DLD1 (cell line): ENCODE data around the gene SIRPB2.
"Not testable (repeated sequence)": the region's sequence is repeated elsewhere in the genome, so short reads cannot be mapped to it uniquely, and the experiment has no call there.

Experiments
- in situ Hi-C: cut with HindIII; loops from 2 replicates; pipeline ENCODE4 v1.10.0; 2017; ENCODE audit warnings: low sequenced_read_pairs

SIRPB2 gene

GRCh38 chr20:1500496-1500895 lies 9.3 kb upstream of the SIRPB2 start:
- in situ Hi-C loops: no loop called here

GRCh38 chr20:1499528-1500420 lies 8.6 kb upstream of the SIRPB2 start:
- in situ Hi-C loops: no loop called here

- in situ Hi-C loops: not testable (repeated sequence)
Measured at GRCh38 chr20:1497371-1497770, 6.2 kb upstream of the SIRPB2 start.

GRCh38 chr20:1496930-1497329 lies 5.7 kb upstream of the SIRPB2 start:
- in situ Hi-C loops: no loop called here

GRCh38 chr20:1494436-1494835 lies 3.2 kb upstream of the SIRPB2 start:
- in situ Hi-C loops: no loop called here

GRCh38 chr20:1493536-1493935 lies 2.3 kb upstream of the SIRPB2 start:
- in situ Hi-C loops: no loop called here

GRCh38 chr20:1491860-1492642 lies 831 bp upstream of the SIRPB2 start:
- in situ Hi-C loops: no loop called here

GRCh38 chr20:1490643-1491195 lies 501 bp downstream of the SIRPB2 start:
- in situ Hi-C loops: no loop called here

- in situ Hi-C loops: no loop called here
Measured at GRCh38 chr20:1489764-1490436, 1.3 kb downstream of the SIRPB2 start.

- in situ Hi-C loops: no loop called here
Measured at GRCh38 chr20:1489325-1489724, 1.9 kb downstream of the SIRPB2 start.

GRCh38 chr20:1486566-1486965 lies 4.7 kb downstream of the SIRPB2 start:
- in situ Hi-C loops: no loop called here

- in situ Hi-C loops: no loop called here
Measured at GRCh38 chr20:1484438-1485116, 6.6 kb downstream of the SIRPB2 start.

GRCh38 chr20:1479831-1480595 lies 11.2 kb downstream of the SIRPB2 start:
- in situ Hi-C loops: no loop called here

GRCh38 chr20:1478566-1478965 lies 12.7 kb downstream of the SIRPB2 start:
- in situ Hi-C loops: no loop called here

GRCh38 chr20:1477896-1478490 lies 13.2 kb downstream of the SIRPB2 start:
- in situ Hi-C loops: no loop called here

- in situ Hi-C loops: no loop called here
Measured at GRCh38 chr20:1474817-1475603, 16.2 kb downstream of the SIRPB2 start.

- in situ Hi-C loops: no loop called here
Measured at GRCh38 chr20:1474325-1474724, 16.9 kb downstream of the SIRPB2 start.
